K562 (cell line): ENCODE measurements around the gene BBLN. TPM values are rescaled to one million over a fixed set of nuclear protein-coding genes. Genes with fewer than 3 reads are reported as not detected.
A peak's percentile ranks its signal among the peaks of the same experiment; 100 is the strongest.

ENCODE experiments used
- BRCA1 ChIP-seq, 2 experiments: fragments of 450-650 bp in 1 of 2; sonication (generic) in 1 of 2; formaldehyde crosslinking in 1 of 2; IDR thresholded peaks; 2 replicates each; pipeline versions ENCODE4 v1.5.0 to v1.6.1; 2017 to 2020; ENCODE audit warnings: mild to moderate bottlenecking in 1 of 2, missing genetic modification reagents in 1 of 2
- DMBX1 ChIP-seq: fragments of 250-450 bp; sonication (Bioruptor Pico); IDR thresholded peaks from 2 replicates; pipeline ENCODE4 v1.8.0; 2022; ENCODE audit warnings: inconsistent platforms, mild to moderate bottlenecking, moderate library complexity, borderline replicate concordance
- GTF2E2 ChIP-seq: fragments of 200-800 bp; sonication (Bioruptor generic); IDR thresholded peaks from 2 replicates; pipeline ENCODE4 v1.6.1; 2016; ENCODE audit warnings: missing genetic modification characterization, missing compliant biosample characterization
- RBM14 ChIP-seq: fragments of 200-400 bp; formaldehyde crosslinking; IDR thresholded peaks from 2 replicates; pipeline ENCODE4 v1.6.1; 2018; ENCODE audit warnings: low read depth, mild to moderate bottlenecking, low read length, moderate library complexity, borderline replicate concordance; ENCODE audit not compliant: insufficient read depth
- RBM15 ChIP-seq: fragments of 200-400 bp; formaldehyde crosslinking; IDR thresholded peaks from 2 replicates; pipeline ENCODE4 v1.6.1; 2018; ENCODE audit warnings: mild to moderate bottlenecking, low read length, moderate library complexity; ENCODE audit not compliant: insufficient read depth
- RCOR1 ChIP-seq, 2 experiments: IDR thresholded peaks; 2 replicates each; pipeline ENCODE4 v1.6.1; 2012; ENCODE audit warnings: low read depth in 2 of 2, low read length in 2 of 2, borderline replicate concordance in 1 of 2, improper control_type of control experiment in 1 of 2
- SMAD4 ChIP-seq: fragments of 250-450 bp; sonication (Bioruptor Pico); conservative IDR thresholded peaks from 2 replicates; pipeline ENCODE4 v1.8.0; 2021; ENCODE audit warnings: inconsistent platforms, mild to moderate bottlenecking, moderate library complexity
- SMARCE1 ChIP-seq: fragments of 450-650 bp; IDR thresholded peaks from 2 replicates; pipeline ENCODE4 v1.7.1; 2016; ENCODE audit warnings: mild to moderate bottlenecking
- TEAD2 ChIP-seq: fragments of 450-650 bp; IDR thresholded peaks from 2 replicates; pipeline ENCODE4 v1.6.1; 2016; ENCODE audit warnings: missing genetic modification characterization, control low read depth, missing compliant biosample characterization
- YY1 ChIP-seq, 3 experiments: IDR thresholded peaks; 2 replicates each; pipeline ENCODE4 v1.6.1; 2011; ENCODE audit warnings: low read length in 2 of 3, mild to moderate bottlenecking in 2 of 3, moderate library complexity in 2 of 3, borderline replicate concordance in 1 of 3, control low read depth in 1 of 3, low read depth in 1 of 3; ENCODE audit not compliant: insufficient read depth in 3 of 3, insufficient replicate concordance in 2 of 3, control insufficient read depth in 1 of 3, insufficient read length in 1 of 3; ENCODE audit errors: extremely low read depth in 1 of 3
- ZC3H8 ChIP-seq: fragments of 450-650 bp; IDR thresholded peaks from 2 replicates; pipeline ENCODE4 v1.6.1; 2017
- ZNF766 ChIP-seq: fragments of 200-800 bp; sonication (Bioruptor generic); conservative IDR thresholded peaks from 2 replicates; pipeline ENCODE4 v1.6.1; 2016; ENCODE audit warnings: missing genetic modification characterization, missing compliant biosample characterization
- polyA plus RNA-seq, 8 experiments: library from polyadenylated mRNA; depleted of rRNA in 4 of 8; stranded (reverse) in 5 of 8; unstranded in 3 of 8; fragments of >200 nt; fragmentation: Nextera tagmentation in 2 of 8; fragmentation: Illumina TruSeq in 1 of 8; extraction: Ambion mirVana in 2 of 8; extraction: Trizol in 1 of 8; gene quantifications; 2 replicates each; pipeline versions ENCODE4 v1.2.1 to v1.2.3, GENCODE V29; 2011 to 2014; ENCODE audit warnings: inconsistent platforms in 1 of 8, missing spikeins in 1 of 8
- total RNA-seq, 7 experiments: library from RNA; depleted of rRNA in 6 of 7; stranded (reverse); fragments of >200 nt in 6 of 7; fragmentation: Illumina TruSeq in 2 of 7; extraction: Trizol in 2 of 7; gene quantifications; 2 replicates each; pipeline versions ENCODE4 v1.2.1 to v1.2.3, GENCODE V29; 2011 to 2021; ENCODE audit warnings: low replicate concordance in 1 of 7
- TF ChIP-seq, protein P1 (sequence below): sonication (generic); formaldehyde crosslinking; IDR thresholded peaks from 2 replicates; pipeline ENCODE4 v1.8.0; 2022; ENCODE audit warnings: missing genetic modification reagents, mild to moderate bottlenecking, moderate library complexity, borderline replicate concordance
- TF ChIP-seq, protein P2 (sequence below), 3 experiments: fragments of 200-800 bp in 1 of 3; sonication (Bioruptor generic) in 1 of 3; sonication (generic) in 1 of 3; formaldehyde crosslinking in 1 of 3; IDR thresholded peaks; 2 replicates each; pipeline versions ENCODE4 v1.6.1 to v1.8.0; 2016 to 2022; ENCODE audit warnings: mild to moderate bottlenecking in 2 of 3, missing compliant biosample characterization in 2 of 3, missing genetic modification characterization in 2 of 3, missing genetic modification reagents in 1 of 3
- TF ChIP-seq, protein P3 (sequence below): fragments of 250-450 bp; sonication (Bioruptor Pico); IDR thresholded peaks from 2 replicates; pipeline ENCODE4 v1.8.0; 2022; ENCODE audit warnings: moderate library complexity, mild to moderate bottlenecking, inconsistent platforms
- TF ChIP-seq, protein P4 (sequence below): fragments of 450-650 bp; conservative IDR thresholded peaks from 2 replicates; pipeline ENCODE4 v1.6.1; 2016; ENCODE audit warnings: missing genetic modification characterization, low read depth, mild to moderate bottlenecking, missing compliant biosample characterization, moderate library complexity
- TF ChIP-seq, protein P5 (sequence below), 2 experiments: IDR thresholded peaks; 2 replicates each; pipeline ENCODE4 v1.6.1; 2011; ENCODE audit warnings: borderline replicate concordance in 1 of 2, control low read depth in 1 of 2, low read depth in 1 of 2, low read length in 1 of 2, mild to moderate bottlenecking in 1 of 2, mixed read lengths in 1 of 2, moderate library complexity in 1 of 2; ENCODE audit not compliant: insufficient read depth in 1 of 2, insufficient read length in 1 of 2, poor library complexity in 1 of 2, severe bottlenecking in 1 of 2; ENCODE audit errors: extremely low read depth in 1 of 2

BBLN gene
- total and polyA plus RNA-seq, 9 of the 15 experiments (the other 6 are each of a cell fraction or from before 2014, with no cell fraction given), result 4.2 to 331 (median 87.1) TPM

DNA sequence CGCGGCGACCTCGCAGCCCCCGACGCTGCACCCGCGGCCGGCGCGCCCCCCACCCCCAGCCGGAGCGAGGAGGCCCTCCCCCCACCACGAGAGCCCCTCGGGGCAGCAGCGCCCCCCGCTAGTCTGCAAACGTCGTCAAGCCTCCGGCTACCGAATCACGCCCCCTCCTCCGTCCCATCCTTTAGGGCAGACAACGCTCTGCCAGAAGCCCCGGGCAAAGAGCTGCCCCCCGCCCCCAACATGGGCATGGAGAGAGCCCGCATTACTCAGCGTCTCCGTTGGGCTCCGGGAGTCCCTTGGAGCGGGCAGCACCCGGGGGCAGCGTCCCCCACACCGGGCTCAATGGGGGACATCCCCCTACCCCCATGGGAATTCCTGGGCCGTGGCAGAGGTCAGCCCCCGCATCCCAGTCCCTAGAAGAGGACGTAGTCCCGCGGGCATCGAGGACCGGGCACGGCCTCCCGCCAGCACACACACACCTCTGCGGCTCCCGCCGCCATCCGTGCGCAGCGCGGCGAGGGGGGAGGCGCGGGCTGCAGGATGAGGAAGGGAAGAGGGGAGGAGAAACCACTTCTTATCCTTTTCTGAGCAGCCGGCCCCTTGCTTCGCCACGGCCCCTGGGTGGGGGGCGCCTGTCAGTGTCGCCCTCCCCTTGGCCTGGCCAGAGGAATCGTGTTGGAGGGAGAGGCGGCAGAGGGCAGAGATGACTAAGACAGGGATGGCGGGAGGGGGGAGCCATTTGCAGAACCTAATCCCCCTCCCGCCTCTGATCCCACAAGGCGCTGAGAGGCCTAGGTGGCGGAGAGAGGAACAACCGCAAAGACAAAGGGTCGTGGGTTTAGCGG, 43.9 kb downstream of the BBLN start (continued):
- TF ChIP-seq, protein P1, sequence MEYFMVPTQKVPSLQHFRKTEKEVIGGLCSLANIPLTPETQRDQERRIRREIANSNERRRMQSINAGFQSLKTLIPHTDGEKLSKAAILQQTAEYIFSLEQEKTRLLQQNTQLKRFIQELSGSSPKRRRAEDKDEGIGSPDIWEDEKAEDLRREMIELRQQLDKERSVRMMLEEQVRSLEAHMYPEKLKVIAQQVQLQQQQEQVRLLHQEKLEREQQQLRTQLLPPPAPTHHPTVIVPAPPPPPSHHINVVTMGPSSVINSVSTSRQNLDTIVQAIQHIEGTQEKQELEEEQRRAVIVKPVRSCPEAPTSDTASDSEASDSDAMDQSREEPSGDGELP (CRISPR knock-in tag), result no peak
- TF ChIP-seq SMAD4 (CRISPR knock-in tag) (peak; percentile 69), DMBX1 (CRISPR knock-in tag) (peak; percentile 46; the same call in 1 of the 2 replicates), RCOR1 (IDR thresholded peaks at IDR 0.05; ENCODE audit: borderline replicate concordance in 1 of 2, low read depth in 2 of 2, low read length in 2 of 2) (peak in 1 of 2 experiments; percentile 74; a peak in 2 of 4 replicates), GTF2E2 (tag) (no peak; the same call in 1 of the 2 replicates), TEAD2 (tag) (no peak), RBM15 (no peak), RBM14 (no peak), ZC3H8 (no peak), YY1 (IDR thresholded peaks at IDR 0.05; ENCODE audit: borderline replicate concordance in 1 of 3, control insufficient read depth in 1 of 3, extremely low read depth in 1 of 3, insufficient read depth in 3 of 3, insufficient read length in 1 of 3, insufficient replicate concordance in 2 of 3, low read depth in 1 of 3, low read length in 2 of 3) (peak in 1 of 3 experiments; percentile 86), SMARCE1 (peak; percentile 88), ZNF766 (no peak), BRCA1 (IDR thresholded peaks at IDR 0.05) (no peak), BRCA1 (CRISPR knock-in tag; IDR thresholded peaks at IDR 0.05) (no peak)
- TF ChIP-seq, protein P2, sequence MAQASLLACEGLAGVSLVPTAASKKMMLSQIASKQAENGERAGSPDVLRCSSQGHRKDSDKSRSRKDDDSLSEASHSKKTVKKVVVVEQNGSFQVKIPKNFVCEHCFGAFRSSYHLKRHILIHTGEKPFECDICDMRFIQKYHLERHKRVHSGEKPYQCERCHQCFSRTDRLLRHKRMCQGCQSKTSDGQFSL (CRISPR knock-in tag; IDR thresholded peaks at IDR 0.05), result no peak
- TF ChIP-seq, protein P2 (tag; IDR thresholded peaks at IDR 0.05), result no peak
- TF ChIP-seq, protein P3, sequence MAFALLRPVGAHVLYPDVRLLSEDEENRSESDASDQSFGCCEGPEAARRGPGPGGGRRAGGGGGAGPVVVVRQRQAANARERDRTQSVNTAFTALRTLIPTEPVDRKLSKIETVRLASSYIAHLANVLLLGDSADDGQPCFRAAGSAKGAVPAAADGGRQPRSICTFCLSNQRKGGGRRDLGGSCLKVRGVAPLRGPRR (CRISPR knock-in tag), result no peak
- TF ChIP-seq, protein P4, sequence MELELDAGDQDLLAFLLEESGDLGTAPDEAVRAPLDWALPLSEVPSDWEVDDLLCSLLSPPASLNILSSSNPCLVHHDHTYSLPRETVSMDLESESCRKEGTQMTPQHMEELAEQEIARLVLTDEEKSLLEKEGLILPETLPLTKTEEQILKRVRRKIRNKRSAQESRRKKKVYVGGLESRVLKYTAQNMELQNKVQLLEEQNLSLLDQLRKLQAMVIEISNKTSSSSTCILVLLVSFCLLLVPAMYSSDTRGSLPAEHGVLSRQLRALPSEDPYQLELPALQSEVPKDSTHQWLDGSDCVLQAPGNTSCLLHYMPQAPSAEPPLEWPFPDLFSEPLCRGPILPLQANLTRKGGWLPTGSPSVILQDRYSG (tag), result no peak
- TF ChIP-seq, protein P5, sequence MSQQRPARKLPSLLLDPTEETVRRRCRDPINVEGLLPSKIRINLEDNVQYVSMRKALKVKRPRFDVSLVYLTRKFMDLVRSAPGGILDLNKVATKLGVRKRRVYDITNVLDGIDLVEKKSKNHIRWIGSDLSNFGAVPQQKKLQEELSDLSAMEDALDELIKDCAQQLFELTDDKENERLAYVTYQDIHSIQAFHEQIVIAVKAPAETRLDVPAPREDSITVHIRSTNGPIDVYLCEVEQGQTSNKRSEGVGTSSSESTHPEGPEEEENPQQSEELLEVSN (IDR thresholded peaks at IDR 0.05; ENCODE audit: borderline replicate concordance in 1 of 2, extremely low read depth in 1 of 2, insufficient read depth in 1 of 2, insufficient read length in 1 of 2, low read depth in 1 of 2, low read length in 1 of 2, poor library complexity in 1 of 2, severe bottlenecking in 1 of 2), result peak; percentile 83 to 91
